Tongue (tissue), 2 donors: ENCODE measurements around the gene NDUFV2. TPM values are rescaled to one million over a fixed set of nuclear protein-coding genes. Genes with fewer than 3 reads are reported as not detected.
A peak's percentile ranks its signal among the peaks of the same experiment; 100 is the strongest.
"Not testable (repeated sequence)": the region's sequence is repeated elsewhere in the genome, so short reads cannot be mapped to it uniquely, and the experiment has no call there.

Experiments used
- DNase-seq: peaks from one replicate; pipeline ENCODE4 v3.0.0-alpha.2; 2015
- total RNA-seq: library from RNA; depleted of rRNA; stranded (reverse); fragments of >200 nt; gene quantifications from one replicate; pipeline ENCODE4 v1.2.3, GENCODE V29; 2014

Gene NDUFV2
- total RNA-seq, result 169 TPM

- peak; percentile 99 for DNase-seq
These were observed at the start of gene NDUFV2 for GRCh38 chr18:9102508-9103375. TSS of gene NDUFV2 (plus strand) at chr18:9102699. CDS start at chr18:9102744, 45 bp downstream.

DNA sequence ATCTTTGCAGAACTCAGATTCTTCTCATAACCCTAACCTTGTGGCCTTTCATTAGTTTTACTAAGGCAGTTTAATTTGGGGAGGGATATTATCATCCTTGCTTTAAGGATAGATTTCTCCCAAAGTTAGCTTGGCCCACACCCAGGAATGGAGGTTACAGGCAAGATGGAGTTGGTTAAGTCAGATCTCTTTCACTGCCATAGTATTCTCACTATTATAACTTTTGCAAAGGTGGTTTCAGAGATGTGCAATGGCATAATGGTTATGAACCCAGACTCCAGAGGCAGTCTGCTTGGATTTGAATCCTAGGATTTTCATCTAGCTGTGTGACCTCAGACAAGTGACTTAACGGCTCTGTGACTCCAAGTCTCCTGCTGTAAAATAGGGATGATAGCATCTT lies 48.7 kb upstream of the NDUFV2 start:
- no peak for DNase-seq

- DNase-seq, result peak; percentile 29
These were observed 47.3 kb upstream of the NDUFV2 start for GRCh38 chr18:9055185-9055584.

- DNase-seq, result no peak
These were observed 46.9 kb upstream of the NDUFV2 start for GRCh38 chr18:9055626-9056025.

GRCh38 chr18:9057646-9058045 lies 44.9 kb upstream of the NDUFV2 start:
- DNase-seq, result no peak

DNA sequence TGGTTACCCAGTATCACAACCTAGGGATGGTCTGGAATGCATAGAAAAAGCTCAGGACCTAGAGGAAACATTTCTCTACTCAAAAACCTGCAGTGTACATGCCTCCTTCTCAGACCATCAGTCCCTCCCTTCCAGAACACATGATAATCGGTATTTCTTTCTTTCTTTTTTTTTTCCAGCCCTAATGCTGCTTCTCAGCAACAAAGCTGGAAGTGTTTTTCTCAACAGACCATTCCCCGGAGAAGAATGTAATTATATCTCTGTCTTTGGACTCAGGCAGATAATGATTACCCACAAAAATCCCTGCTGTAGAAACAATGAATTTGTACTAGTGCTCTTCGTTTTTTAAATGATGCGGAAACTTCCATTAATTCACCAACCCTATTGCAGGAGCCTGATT lies 44.1 kb upstream of the NDUFV2 start:
- peak; percentile 15 for DNase-seq

GRCh38 chr18:9062418-9062751 lies 40.1 kb upstream of the NDUFV2 start:
- DNase-seq, result no peak

DNA sequence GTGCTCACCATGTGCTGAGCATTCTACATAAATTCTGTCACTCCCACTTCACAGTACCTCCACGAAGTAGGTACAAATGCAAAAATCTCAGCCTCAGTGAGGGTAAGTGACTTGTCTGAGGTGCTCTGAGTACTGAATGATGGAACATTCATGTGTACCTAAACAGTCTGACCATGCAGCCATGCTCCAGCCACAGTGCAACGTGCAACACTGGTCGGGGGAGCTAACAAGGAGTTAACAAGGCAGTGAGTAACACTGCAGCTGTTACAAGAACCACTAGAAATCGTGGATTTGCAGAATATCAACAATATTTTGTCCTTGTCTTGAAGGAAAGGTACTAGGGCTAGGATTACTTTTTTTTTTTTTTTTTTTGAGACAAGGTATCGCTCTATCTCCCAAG lies 36.6 kb upstream of the NDUFV2 start:
- DNase-seq, result no peak

DNA sequence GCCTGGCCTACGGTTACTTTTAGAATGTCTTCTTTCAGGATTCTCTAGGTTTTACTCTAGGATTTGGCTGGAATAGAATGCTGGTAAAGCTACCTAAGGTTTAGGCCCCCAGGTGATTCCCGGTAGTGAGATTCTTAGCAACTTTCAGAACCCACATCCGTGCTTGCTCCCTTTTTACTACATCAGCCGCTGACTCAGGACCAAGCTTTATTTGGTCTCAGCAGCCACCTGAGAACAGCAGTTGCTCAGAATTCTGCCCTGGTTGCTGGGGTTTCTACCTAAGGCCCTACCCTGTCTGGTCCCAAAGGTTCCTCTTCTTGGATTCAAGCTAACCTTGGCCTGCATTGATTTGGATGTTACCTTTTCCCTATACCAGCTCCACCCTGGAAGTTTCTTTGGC lies 36.1 kb upstream of the NDUFV2 start:
- no peak for DNase-seq

DNA sequence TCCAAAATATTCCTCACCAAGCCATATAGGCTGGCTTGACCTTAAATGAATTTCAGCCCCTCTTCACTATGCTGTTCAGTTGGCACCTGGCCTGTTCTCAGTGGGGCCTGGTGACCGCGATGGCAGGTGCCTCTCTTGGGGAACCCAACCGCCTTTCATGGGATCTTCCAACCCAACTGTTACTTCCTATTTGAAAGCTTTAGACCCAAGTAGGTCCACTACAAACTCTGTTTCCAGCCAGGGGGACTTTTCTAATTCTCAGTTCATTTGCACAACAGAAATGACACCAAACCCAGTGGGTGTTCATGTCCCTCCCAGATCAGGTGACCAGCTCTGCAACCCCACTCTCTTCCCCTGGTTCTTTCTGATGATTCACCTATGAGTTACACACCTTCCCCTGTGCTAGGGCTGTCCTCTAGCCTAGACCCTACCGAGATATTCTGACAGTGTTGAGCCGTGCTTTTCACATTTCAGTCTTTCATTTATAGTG lies 35.6 kb upstream of the NDUFV2 start:
- DNase-seq, result no peak

GRCh38 chr18:9067823-9068222 lies 34.7 kb upstream of the NDUFV2 start:
- DNase-seq, result no peak

DNA sequence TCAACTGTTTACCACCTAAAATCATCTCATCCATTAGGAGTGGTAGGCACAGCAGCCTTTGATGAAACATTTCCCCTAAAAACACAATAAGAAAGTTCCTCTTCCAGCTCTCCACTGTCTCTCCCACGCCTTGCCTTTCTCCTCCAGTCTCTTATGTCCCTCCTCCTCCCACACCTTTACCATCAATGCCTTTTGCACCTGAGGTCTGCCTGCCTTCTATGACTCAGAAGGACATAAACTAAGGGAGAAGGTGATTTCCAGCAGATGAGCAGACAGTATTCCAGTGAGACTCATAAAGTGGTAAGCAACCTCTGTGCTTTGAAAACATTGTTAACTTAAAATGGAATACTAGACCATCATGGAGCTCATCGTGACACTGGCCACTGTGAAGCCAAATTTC lies 34.2 kb upstream of the NDUFV2 start:
- DNase-seq, result no peak

DNA sequence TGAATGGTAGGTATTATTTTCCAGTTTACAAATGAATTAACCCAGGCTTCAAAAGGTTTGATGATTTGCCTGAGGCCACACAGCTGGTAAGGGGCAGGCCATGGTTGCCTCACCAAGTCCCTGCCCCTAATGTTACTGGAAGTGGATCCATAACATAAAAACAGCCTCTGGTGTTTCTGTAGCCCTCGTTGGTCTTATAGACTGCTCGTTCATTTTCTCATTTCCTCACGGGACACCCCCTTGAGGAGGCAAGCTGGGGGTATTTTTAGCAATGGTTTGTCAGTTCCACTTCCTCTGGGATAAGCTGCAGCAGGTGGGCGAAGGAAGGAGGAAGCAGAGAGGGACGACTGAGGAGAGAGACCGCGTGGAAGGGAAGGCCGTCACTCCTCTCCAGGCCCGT lies 32.9 kb upstream of the NDUFV2 start:
- DNase-seq, result peak; percentile 71

GRCh38 chr18:9070212-9070611 lies 32.3 kb upstream of the NDUFV2 start:
- DNase-seq, result no peak

- DNase-seq, result no peak
These were observed 22.5 kb upstream of the NDUFV2 start for GRCh38 chr18:9079818-9080528.

DNA sequence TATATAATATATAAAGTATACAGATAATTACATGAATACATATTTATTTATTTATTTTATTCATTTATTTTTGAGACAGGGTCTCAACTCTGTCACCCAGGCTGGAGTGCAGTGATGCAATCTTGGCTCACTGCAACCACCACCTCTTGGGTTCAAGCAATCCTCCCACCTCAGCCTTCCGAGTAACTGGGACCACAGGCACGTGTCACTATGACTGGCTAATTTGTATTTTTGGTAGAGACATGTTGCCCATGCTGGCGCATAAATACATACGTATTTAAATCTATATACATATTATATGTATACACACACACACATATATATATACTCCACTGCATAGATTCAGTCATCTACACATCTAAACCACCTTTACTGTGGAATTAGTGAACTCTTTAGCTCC lies 20.6 kb upstream of the NDUFV2 start:
- no peak for DNase-seq

GRCh38 chr18:9082711-9083510 lies 19.6 kb upstream of the NDUFV2 start:
- no peak for DNase-seq

GRCh38 chr18:9086015-9086414 lies 16.5 kb upstream of the NDUFV2 start:
- DNase-seq, result no peak

DNA sequence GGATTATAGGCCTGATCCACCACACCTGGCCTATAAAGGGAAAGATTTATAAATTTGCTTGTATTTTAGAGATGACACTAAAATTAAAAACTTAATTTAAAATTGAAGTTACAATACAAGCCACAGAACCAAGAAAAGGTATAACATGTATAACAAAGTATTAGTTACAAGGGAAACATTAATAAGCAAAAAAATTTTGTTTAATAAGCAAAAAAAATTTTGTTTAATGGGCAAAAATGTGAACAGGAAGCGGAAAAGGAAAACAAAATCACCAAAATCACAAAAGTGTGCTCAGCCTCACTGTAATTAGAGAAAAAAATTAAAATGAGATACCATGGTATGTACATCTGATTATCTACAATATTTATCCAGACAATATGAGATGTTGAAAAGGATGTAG lies 15.9 kb upstream of the NDUFV2 start:
- no peak for DNase-seq

GRCh38 chr18:9087144-9087543 lies 15.4 kb upstream of the NDUFV2 start:
- no peak for DNase-seq

- no peak for DNase-seq
These were observed 14.2 kb upstream of the NDUFV2 start for GRCh38 chr18:9088252-9088651.

GRCh38 chr18:9088727-9089126 lies 13.8 kb upstream of the NDUFV2 start:
- not testable (repeated sequence) for DNase-seq

DNA sequence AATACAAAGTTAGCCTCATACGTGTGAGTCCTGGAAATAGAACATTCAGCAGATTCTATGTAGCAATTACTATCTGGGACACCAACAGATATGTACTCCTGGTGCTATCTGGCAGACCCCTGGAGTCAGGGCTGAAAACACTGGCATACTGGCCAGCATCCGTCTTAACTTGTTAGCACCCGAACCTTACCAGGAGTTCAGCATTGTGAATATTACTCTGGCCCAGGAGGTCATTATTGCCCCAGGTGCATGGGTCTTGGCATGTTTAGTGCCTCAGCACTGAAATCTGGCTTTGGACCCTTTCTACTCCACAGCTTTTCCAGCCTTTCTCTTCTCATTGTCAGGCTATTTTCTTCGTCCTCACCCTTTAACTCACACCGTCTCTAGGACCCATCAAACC lies 11.9 kb upstream of the NDUFV2 start:
- DNase-seq, result no peak
